OCI-LY1 (cell line): Measurements from ENCODE around the gene MFSD12.

Source experiments
- EZH2 ChIP-seq: fragments of 200-600 bp; sonication (generic), shearing (Covaris generic); IDR thresholded peaks from 2 replicates; pipeline ENCODE4 v1.8.0; 2017; ENCODE audit warnings: borderline replicate concordance, mixed run types, mild to moderate bottlenecking, antibody characterized with exemption, low read length, moderate library complexity, mixed read lengths
- TF ChIP-seq, protein P1 (sequence below): fragments of 200-600 bp; sonication (generic), shearing (Covaris generic); IDR thresholded peaks from 2 replicates; pipeline ENCODE4 v1.5.1; 2017; ENCODE audit warnings: mild to moderate bottlenecking, antibody characterized with exemption, low read length, moderate library complexity, mixed read lengths

- TF ChIP-seq, protein P1, sequence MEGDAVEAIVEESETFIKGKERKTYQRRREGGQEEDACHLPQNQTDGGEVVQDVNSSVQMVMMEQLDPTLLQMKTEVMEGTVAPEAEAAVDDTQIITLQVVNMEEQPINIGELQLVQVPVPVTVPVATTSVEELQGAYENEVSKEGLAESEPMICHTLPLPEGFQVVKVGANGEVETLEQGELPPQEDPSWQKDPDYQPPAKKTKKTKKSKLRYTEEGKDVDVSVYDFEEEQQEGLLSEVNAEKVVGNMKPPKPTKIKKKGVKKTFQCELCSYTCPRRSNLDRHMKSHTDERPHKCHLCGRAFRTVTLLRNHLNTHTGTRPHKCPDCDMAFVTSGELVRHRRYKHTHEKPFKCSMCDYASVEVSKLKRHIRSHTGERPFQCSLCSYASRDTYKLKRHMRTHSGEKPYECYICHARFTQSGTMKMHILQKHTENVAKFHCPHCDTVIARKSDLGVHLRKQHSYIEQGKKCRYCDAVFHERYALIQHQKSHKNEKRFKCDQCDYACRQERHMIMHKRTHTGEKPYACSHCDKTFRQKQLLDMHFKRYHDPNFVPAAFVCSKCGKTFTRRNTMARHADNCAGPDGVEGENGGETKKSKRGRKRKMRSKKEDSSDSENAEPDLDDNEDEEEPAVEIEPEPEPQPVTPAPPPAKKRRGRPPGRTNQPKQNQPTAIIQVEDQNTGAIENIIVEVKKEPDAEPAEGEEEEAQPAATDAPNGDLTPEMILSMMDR, result no peak
- no peak for TF ChIP-seq EZH2
Observed at GRCh38 chr19:3573162-3573857, 15.9 kb upstream of the MFSD12 start.
